GM18873 (cell line): ENCODE results near the gene POT1.

Source experiments
- ATAC-seq: cut with Tn5 transposase; IDR thresholded peaks from one replicate; pipeline ENCODE4 v1.9.1; 2021; ENCODE audit warnings: mild to moderate bottlenecking, moderate library complexity, moderate number of reproducible peaks; ENCODE audit not compliant: unreplicated experiment, low FRiP score

POT1 gene

GRCh38 chr7:124779194-124779593 lies 150.4 kb downstream of the POT1 start:
- ATAC-seq = no peak

GRCh38 chr7:124777268-124777667 lies 152.4 kb downstream of the POT1 start:
- ATAC-seq = no peak

GRCh38 chr7:124776153-124776552 lies 153.5 kb downstream of the POT1 start:
- ATAC-seq = no peak

- ATAC-seq = no peak
Observed at GRCh38 chr7:124775422-124775821, 154.2 kb downstream of the POT1 start.

GRCh38 chr7:124773938-124774337 lies 155.7 kb downstream of the POT1 start:
- no peak for ATAC-seq

GRCh38 chr7:124773339-124773738 lies 156.3 kb downstream of the POT1 start:
- no peak for ATAC-seq
